Measurements from ENCODE around the gene ANGPTL2. TPM values are rescaled to one million over a fixed set of nuclear protein-coding genes. Genes with fewer than 3 reads are reported as not detected.

ANGPTL2 gene
- total RNA-seq, 1 experiment from 2014 or later, result 5.1 TPM

GRCh38 chr9:127107929-127108876, 14.2 kb downstream of the ANGPTL2 start:
- TF ChIP-seq, protein P1, sequence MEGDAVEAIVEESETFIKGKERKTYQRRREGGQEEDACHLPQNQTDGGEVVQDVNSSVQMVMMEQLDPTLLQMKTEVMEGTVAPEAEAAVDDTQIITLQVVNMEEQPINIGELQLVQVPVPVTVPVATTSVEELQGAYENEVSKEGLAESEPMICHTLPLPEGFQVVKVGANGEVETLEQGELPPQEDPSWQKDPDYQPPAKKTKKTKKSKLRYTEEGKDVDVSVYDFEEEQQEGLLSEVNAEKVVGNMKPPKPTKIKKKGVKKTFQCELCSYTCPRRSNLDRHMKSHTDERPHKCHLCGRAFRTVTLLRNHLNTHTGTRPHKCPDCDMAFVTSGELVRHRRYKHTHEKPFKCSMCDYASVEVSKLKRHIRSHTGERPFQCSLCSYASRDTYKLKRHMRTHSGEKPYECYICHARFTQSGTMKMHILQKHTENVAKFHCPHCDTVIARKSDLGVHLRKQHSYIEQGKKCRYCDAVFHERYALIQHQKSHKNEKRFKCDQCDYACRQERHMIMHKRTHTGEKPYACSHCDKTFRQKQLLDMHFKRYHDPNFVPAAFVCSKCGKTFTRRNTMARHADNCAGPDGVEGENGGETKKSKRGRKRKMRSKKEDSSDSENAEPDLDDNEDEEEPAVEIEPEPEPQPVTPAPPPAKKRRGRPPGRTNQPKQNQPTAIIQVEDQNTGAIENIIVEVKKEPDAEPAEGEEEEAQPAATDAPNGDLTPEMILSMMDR (conservative IDR thresholded peaks at IDR 0.05), result no peak
- Histone ChIP-seq H4K8ac (replicated peaks; ENCODE audit: insufficient read length, low read depth, low read length) (no peak overlapping the region), H3K4ac (ENCODE audit: low read depth, low read length) (no peak overlapping the region), H3K9ac (ENCODE audit: extremely low read depth, insufficient read length, low read length) (no peak overlapping the region), H3K18ac (ENCODE audit: insufficient read length, low read depth, low read length) (no peak overlapping the region), H2BK120ac (ENCODE audit: low read depth, low read length, poor library complexity, severe bottlenecking) (no peak overlapping the region), H2BK15ac (ENCODE audit: low read depth, low read length) (no peak overlapping the region), H3K56ac (ENCODE audit: insufficient read length, low read depth, low read length) (no peak overlapping the region), H4K91ac (ENCODE audit: insufficient read length, low read depth, low read length) (no peak overlapping the region), H3K9me3 (ENCODE audit: control insufficient read depth, low read depth, low read length) (no peaks in the 10 kb centered on the region), H2AFZ (ENCODE audit: low read length) (no peak overlapping the region), H3K27me3 (ENCODE audit: insufficient read depth, low read length) (no peaks in the 10 kb centered on the region), H2AK5ac (ENCODE audit: insufficient read length, low read length) (no peak overlapping the region), H3K23ac (ENCODE audit: insufficient read length, low read depth, low read length) (no peak overlapping the region), H2BK5ac (ENCODE audit: insufficient read length, low read length) (no peak overlapping the region), H3K27ac (ENCODE audit: insufficient read length, low read depth, low read length) (no peak overlapping the region), H4K5ac (ENCODE audit: insufficient read length, low read depth, low read length) (no peak overlapping the region), H3T11ph (ENCODE audit: low read length) (no peak overlapping the region), H2BK20ac (ENCODE audit: low read depth, low read length, poor library complexity, severe bottlenecking) (no peak overlapping the region), H3K23me2 (ENCODE audit: insufficient read length, low read depth, low read length, poor library complexity, severe bottlenecking) (no peaks in the 10 kb centered on the region), H2BK12ac (ENCODE audit: insufficient read length, low read depth, low read length) (no peak overlapping the region), H3K4me1 (ENCODE audit: insufficient read depth, low read length) (peaks cover 14% of the 10 kb centered on the region; the same call in 1 of the 2 replicates), H3K79me2 (ENCODE audit: insufficient read depth, low read length) (no peaks in the 10 kb centered on the region), H4K20me1 (ENCODE audit: control insufficient read depth, insufficient read depth, insufficient read length) (no peaks in the 10 kb centered on the region), H3K79me1 (ENCODE audit: insufficient read depth, low read depth, low read length, poor library complexity, severe bottlenecking) (no peaks in the 10 kb centered on the region), H3K4me2 (ENCODE audit: insufficient read depth, insufficient read length, low read length) (no peak overlapping the region), H3K14ac (ENCODE audit: insufficient read depth, low read length) (no peak overlapping the region)
- Mint-ChIP-seq H3K27ac (no peak overlapping the region; a peak in 1 of 7 replicates), H3K4me1 (peaks cover 43 to 44% of the 10 kb centered on the region in 2 experiments), H3K27me3 (ENCODE audit: low read depth) (no peaks in the 10 kb centered on the region), H3K4me3 (no peak overlapping the region), H3K9me3 (no peaks in the 10 kb centered on the region), H3K36me3 (ENCODE audit: insufficient read depth in 1 of 3, low read depth in 3 of 3) (peaks cover 2 to 3% (median 3%) of the 10 kb centered on the region in 3 experiments; a peak in 4 of 7 replicates)
- WGBS (ENCODE audit: extremely low coverage, insufficient read length, low lambda C conversion rate), result no CpG with 5 or more reads among the region's 38 CpGs
- no peak for DNase-seq
